Adrenal gland (tissue), 5 donors: Measurements from ENCODE around the gene ANTXR1.
"Not testable (repeated sequence)": the region's sequence is repeated elsewhere in the genome, so short reads cannot be mapped to it uniquely, and the experiment has no call there.

ENCODE experiments used
- POLR2A ChIP-seq, 2 donors: fragments of 450-650 bp; IDR thresholded peaks; one replicate each; pipeline ENCODE4 v1.6.1; 2017; ENCODE audit warnings: antibody characterized with exemption in 2 of 2, mild to moderate bottlenecking in 2 of 2, moderate library complexity in 1 of 2
- TF ChIP-seq, protein P1 (sequence below), 6 experiments: fragments of 450-650 bp in 4 of 6; fragments of 200-600 bp in 2 of 6; sonication (generic) in 1 of 6; IDR thresholded peaks; 1 replicate in 5 of 6; 2 replicates in 1 of 6; pipeline versions ENCODE4 v1.5.1 to v1.8.0; 2016 to 2021; ENCODE audit warnings: antibody characterized with exemption in 6 of 6, mild to moderate bottlenecking in 2 of 6, moderate library complexity in 1 of 6
- donor health status: DM: no; HTN: no; CAD: no.

DNA sequence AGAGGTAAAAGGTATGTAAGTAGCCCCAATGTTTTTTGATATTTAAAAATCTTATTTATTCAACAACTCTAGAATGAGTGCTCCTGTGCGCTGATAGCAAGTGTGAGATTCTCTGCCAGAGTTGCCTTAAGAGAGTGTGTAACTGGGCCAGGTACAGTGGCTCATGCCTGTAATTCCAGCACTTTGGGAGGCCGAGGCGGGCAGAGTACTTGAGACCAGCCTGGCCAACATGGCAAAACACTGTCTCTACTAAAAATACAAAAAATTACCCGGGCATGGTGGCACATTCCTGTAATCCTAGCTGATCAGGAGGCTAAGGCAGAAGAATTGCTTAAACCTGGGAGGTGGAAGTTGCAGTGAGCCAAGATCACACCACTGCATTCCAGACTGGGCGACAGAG lies 161.2 kb downstream of the ANTXR1 start:
- TF ChIP-seq, protein P1, sequence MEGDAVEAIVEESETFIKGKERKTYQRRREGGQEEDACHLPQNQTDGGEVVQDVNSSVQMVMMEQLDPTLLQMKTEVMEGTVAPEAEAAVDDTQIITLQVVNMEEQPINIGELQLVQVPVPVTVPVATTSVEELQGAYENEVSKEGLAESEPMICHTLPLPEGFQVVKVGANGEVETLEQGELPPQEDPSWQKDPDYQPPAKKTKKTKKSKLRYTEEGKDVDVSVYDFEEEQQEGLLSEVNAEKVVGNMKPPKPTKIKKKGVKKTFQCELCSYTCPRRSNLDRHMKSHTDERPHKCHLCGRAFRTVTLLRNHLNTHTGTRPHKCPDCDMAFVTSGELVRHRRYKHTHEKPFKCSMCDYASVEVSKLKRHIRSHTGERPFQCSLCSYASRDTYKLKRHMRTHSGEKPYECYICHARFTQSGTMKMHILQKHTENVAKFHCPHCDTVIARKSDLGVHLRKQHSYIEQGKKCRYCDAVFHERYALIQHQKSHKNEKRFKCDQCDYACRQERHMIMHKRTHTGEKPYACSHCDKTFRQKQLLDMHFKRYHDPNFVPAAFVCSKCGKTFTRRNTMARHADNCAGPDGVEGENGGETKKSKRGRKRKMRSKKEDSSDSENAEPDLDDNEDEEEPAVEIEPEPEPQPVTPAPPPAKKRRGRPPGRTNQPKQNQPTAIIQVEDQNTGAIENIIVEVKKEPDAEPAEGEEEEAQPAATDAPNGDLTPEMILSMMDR (IDR thresholded peaks at IDR 0.05), result not testable (repeated sequence)
- TF ChIP-seq POLR2A (IDR thresholded peaks at IDR 0.05), result not testable (repeated sequence)
